ENCODE data around the gene NOL11.

GRCh38 chr17:67784364-67785121 is 66.8 kb downstream of the NOL11 start:
- TF ChIP-seq CTCF (IDR thresholded peaks at IDR 0.05; ENCODE audit: insufficient read depth, low read length, poor library complexity, severe bottlenecking) (no peak), EZH2phosphoT487 (conservative IDR thresholded peaks at IDR 0.05; ENCODE audit: low read length) (no peak)

All from SU-DHL-6 (cell line).